Kidney capillary endothelial cell (primary cell): ENCODE data around the gene RTP5.

Source experiments
- DNase-seq: peaks from one replicate; pipeline ENCODE4 v3.0.0-alpha.2; 2018; ENCODE audit warnings: low spot score

RTP5 gene

GRCh38 chr2:241887806-241888522, 18.4 kb downstream of the RTP5 start:
- DNase-seq, result no peak

GRCh38 chr2:241888641-241889040, 19.1 kb downstream of the RTP5 start:
- DNase-seq, result no peak

- DNase-seq, result no peak
These were observed 21.2 kb downstream of the RTP5 start for GRCh38 chr2:241890524-241891235.

- no peak for DNase-seq
These were observed 21.9 kb downstream of the RTP5 start for GRCh38 chr2:241891315-241891987.

GRCh38 chr2:241891988-241892298, 22.4 kb downstream of the RTP5 start:
- DNase-seq, result no peak

GRCh38 chr2:241892299-241893137, 23.0 kb downstream of the RTP5 start:
- no peak for DNase-seq

- DNase-seq, result no peak
These were observed 23.7 kb downstream of the RTP5 start for GRCh38 chr2:241893265-241893664.

GRCh38 chr2:241894056-241894641, 24.6 kb downstream of the RTP5 start:
- no peak for DNase-seq

- DNase-seq, result no peak
These were observed 25.3 kb downstream of the RTP5 start for GRCh38 chr2:241894681-241895426.

- no peak for DNase-seq
These were observed 25.8 kb downstream of the RTP5 start for GRCh38 chr2:241895427-241895711.

GRCh38 chr2:241895712-241896641, 26.4 kb downstream of the RTP5 start:
- DNase-seq, result peak; percentile 38

- no peak for DNase-seq
These were observed 27.2 kb downstream of the RTP5 start for GRCh38 chr2:241896746-241897201.

GRCh38 chr2:241897231-241897916, 27.8 kb downstream of the RTP5 start:
- no peak for DNase-seq

GRCh38 chr2:241898463-241899270, 29.1 kb downstream of the RTP5 start:
- DNase-seq, result no peak

- DNase-seq, result no peak
These were observed 30.9 kb downstream of the RTP5 start for GRCh38 chr2:241900251-241901017.

- DNase-seq, result no peak
These were observed 31.5 kb downstream of the RTP5 start for GRCh38 chr2:241901018-241901380.

- DNase-seq, result no peak
These were observed 32.2 kb downstream of the RTP5 start for GRCh38 chr2:241901500-241902351.
